OCI-LY3 (cell line): ENCODE results near the gene BCAR3.
"Not testable (repeated sequence)": the region's sequence is repeated elsewhere in the genome, so short reads cannot be mapped to it uniquely, and the experiment has no call there.

Experiments
- H2AFZ ChIP-seq: fragments of 200-600, 300-600 bp; shearing (Covaris generic); 2 replicates; pipeline ENCODE4 v1.6.0; 2014; ENCODE audit warnings: antibody characterized with exemption, low read depth, low read length
- H3K27ac ChIP-seq: fragments of 200-600, 300-600 bp; sonication (generic); 2 replicates; pipeline ENCODE4 v1.5.1; 2014; ENCODE audit warnings: mild to moderate bottlenecking, low read length, moderate library complexity, mixed read lengths
- H3K27me3 ChIP-seq: fragments of 200-600, 300-600 bp; sonication (generic); 2 replicates; pipeline ENCODE4 v1.6.1; 2014; ENCODE audit warnings: low read depth, low read length, mixed read lengths
- H3K36me3 ChIP-seq: fragments of 200-600, 300-600 bp; sonication (generic); replicated peaks from 2 replicates; pipeline ENCODE3; 2014; ENCODE audit warnings: low read depth, low read length, mixed read lengths
- H3K4me1 ChIP-seq: fragments of 300-600, 200-600 bp; sonication (generic); 2 replicates; pipeline ENCODE4 v1.6.1; 2014; ENCODE audit warnings: low read length, mixed read lengths
- H3K4me2 ChIP-seq: fragments of 200-600, 300-600 bp; sonication (generic); 2 replicates; pipeline ENCODE4 v1.6.1; 2014; ENCODE audit warnings: low read length, mixed read lengths
- H3K4me3 ChIP-seq: fragments of 300-600, 200-600 bp; sonication (generic); 2 replicates; pipeline ENCODE4 v1.5.1; 2014; ENCODE audit warnings: antibody characterized with exemption, mild to moderate bottlenecking, low read length, moderate library complexity
- H3K79me2 ChIP-seq: fragments of 300-600, 200-600 bp; shearing (Covaris generic); 2 replicates; pipeline ENCODE4 v1.6.1; 2014; ENCODE audit warnings: mild to moderate bottlenecking, low read length, mixed read lengths
- H3K9ac ChIP-seq: fragments of 300-600, 200-600 bp; shearing (Covaris generic); 2 replicates; pipeline ENCODE4 v1.6.0; 2014; ENCODE audit warnings: mild to moderate bottlenecking, low read length, moderate library complexity
- H3K9me3 ChIP-seq: fragments of 200-600, 300-600 bp; shearing (Covaris generic); 2 replicates; pipeline ENCODE4 v1.6.1; 2014; ENCODE audit warnings: low read length, mixed read lengths; ENCODE audit not compliant: insufficient read depth
- H4K20me1 ChIP-seq: fragments of 200-600, 300-600 bp; sonication (generic); 2 replicates; pipeline ENCODE4 v1.6.1; 2016; ENCODE audit warnings: low read length, mixed read lengths; ENCODE audit not compliant: insufficient read depth
- EZH2phosphoT487 ChIP-seq: fragments of 200-600 bp; shearing (Covaris generic); IDR thresholded peaks from 2 replicates; pipeline ENCODE4 v1.6.1; 2018; ENCODE audit warnings: antibody characterized with exemption, mixed run types, low read depth
- TF ChIP-seq, protein P1 (sequence below): fragments of 200-600, 300-600 bp; sonication (generic); IDR thresholded peaks from 2 replicates; pipeline ENCODE4 v1.5.1; 2014; ENCODE audit warnings: antibody characterized with exemption, low read length, low read depth

The BCAR3 gene

DNA sequence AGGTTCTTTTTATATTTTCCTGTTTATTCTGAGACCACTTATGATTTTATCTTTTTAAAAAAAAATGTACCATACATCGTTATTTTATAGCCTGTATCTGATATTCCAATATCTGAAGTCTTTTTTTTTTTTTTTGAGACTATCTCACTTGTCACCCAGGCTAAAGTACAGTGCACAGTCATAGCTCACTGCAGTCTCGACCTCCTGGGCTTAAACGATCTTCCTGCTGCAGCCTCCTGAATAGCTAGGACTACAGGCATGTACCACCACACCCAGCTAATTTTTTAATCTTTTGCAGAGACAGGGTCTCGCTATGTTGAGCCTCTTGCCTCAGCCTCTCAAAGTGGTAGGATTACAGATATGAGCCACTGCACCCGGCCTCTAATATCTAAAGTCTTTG is 25.1 kb downstream of the BCAR3 start:
- Histone ChIP-seq H2AFZ (no peak overlapping the region), H3K4me1 (no peaks in the 10 kb centered on the region), H3K27me3 (no peaks in the 10 kb centered on the region), H4K20me1 (peaks cover 46% of the 10 kb centered on the region; the same call in 1 of the 2 replicates), H3K9ac (no peak overlapping the region), H3K79me2 (peaks cover 31% of the 10 kb centered on the region; the same call in 1 of the 2 replicates), H3K9me3 (no peaks in the 10 kb centered on the region), H3K4me3 (no peak overlapping the region), H3K4me2 (no peak overlapping the region), H3K27ac (no peak overlapping the region), H3K36me3 (peaks cover 21% of the 10 kb centered on the region)
- TF ChIP-seq EZH2phosphoT487: no peak
- TF ChIP-seq, protein P1, sequence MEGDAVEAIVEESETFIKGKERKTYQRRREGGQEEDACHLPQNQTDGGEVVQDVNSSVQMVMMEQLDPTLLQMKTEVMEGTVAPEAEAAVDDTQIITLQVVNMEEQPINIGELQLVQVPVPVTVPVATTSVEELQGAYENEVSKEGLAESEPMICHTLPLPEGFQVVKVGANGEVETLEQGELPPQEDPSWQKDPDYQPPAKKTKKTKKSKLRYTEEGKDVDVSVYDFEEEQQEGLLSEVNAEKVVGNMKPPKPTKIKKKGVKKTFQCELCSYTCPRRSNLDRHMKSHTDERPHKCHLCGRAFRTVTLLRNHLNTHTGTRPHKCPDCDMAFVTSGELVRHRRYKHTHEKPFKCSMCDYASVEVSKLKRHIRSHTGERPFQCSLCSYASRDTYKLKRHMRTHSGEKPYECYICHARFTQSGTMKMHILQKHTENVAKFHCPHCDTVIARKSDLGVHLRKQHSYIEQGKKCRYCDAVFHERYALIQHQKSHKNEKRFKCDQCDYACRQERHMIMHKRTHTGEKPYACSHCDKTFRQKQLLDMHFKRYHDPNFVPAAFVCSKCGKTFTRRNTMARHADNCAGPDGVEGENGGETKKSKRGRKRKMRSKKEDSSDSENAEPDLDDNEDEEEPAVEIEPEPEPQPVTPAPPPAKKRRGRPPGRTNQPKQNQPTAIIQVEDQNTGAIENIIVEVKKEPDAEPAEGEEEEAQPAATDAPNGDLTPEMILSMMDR: no peak

DNA sequence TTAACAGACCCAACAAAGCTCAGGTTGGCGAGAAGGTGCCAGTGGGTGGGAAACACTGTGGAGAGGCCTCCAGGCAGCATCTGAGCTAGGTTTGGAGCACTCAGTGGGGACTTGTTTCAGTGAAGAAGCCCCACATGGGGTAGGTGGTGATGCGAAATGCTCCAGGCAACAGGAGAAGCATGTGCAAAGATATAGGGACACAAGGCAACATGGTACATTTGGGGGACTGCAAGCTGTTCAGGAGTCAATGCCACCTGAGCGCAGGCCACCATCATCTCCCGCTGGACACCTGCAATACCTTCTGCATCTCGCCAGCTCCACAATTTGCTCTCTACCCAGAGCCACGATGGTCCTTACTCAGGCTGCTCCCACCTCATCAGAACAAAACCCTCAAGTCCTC is 28.0 kb downstream of the BCAR3 start:
- Histone ChIP-seq H4K20me1 (peaks cover 35% of the 10 kb centered on the region; the same call in 1 of the 2 replicates), H3K79me2 (peaks cover 17% of the 10 kb centered on the region; the same call in 1 of the 2 replicates), H2AFZ (no peak overlapping the region), H3K36me3 (peaks cover 27% of the 10 kb centered on the region), H3K27me3 (no peaks in the 10 kb centered on the region), H3K4me3 (no peak overlapping the region), H3K4me2 (no peak overlapping the region), H3K9me3 (no peaks in the 10 kb centered on the region), H3K27ac (no peak overlapping the region), H3K4me1 (no peaks in the 10 kb centered on the region), H3K9ac (no peak overlapping the region)
- no peak for TF ChIP-seq EZH2phosphoT487
- TF ChIP-seq, protein P1: no peak

DNA sequence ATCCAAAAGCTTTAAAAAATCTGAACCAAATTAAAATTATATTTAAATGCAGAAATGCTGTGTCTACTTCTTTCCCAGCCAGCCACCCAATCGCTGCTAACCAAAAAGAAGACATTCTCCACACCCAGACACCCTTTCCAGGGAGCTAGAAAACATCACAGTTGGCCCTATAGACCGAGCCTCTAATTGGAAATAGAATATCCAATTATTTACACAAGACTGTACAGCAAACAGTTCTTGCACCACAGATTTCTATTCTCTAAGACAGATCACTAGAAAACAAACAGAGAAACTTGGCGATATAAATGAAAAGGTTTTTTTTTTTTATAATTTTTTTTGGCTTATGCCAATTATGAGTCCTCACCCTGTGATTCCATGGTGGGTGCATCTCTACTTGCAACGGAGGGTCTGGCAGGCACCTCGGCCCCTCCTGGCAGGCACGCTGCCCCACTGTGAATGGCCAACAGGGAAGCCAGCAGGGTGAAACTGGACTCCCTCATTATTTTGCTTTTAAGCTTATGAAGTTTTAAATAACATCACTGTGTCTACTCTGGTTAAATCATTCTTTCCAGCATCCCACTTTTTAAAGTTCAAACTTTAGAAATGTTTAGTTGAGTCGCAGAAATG is 29.2 kb downstream of the BCAR3 start:
- no peaks in the 10 kb centered on the region for H3K9me3 ChIP-seq
- peaks cover 11% of the 10 kb centered on the region; the same call in 1 of the 2 replicates for H3K79me2 ChIP-seq
- H4K20me1 ChIP-seq: peaks cover 29% of the 10 kb centered on the region; the same call in 1 of the 2 replicates
- H3K4me3 ChIP-seq: no peak overlapping the region
- H3K4me2 ChIP-seq: no peak overlapping the region
- H3K27me3 ChIP-seq: no peaks in the 10 kb centered on the region
- no peaks in the 10 kb centered on the region for H3K4me1 ChIP-seq
- H3K36me3 ChIP-seq: peaks cover 25% of the 10 kb centered on the region
- no peak overlapping the region for H3K27ac ChIP-seq
- TF ChIP-seq, protein P1: no peak
- TF ChIP-seq EZH2phosphoT487: no peak
- no peak overlapping the region for H2AFZ ChIP-seq
- no peak overlapping the region for H3K9ac ChIP-seq

DNA sequence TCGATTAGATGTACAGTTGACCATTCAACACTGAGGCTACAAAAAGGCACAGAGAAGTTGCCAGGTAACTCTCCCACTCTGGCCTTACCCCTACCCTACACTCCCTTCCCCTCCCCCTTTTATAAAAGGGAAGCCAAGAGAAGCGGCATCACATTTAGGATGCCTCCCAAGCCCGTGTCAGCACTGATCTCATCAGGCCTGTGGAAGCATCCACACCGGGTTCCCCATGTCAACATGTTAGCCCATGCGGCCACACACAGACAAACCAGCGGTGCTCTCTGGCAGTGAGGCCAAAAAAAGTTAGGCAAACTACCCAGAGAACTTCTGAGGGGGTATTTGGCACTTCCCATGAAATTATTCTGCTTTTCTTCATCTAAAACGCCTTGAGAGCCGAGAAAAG is 29.9 kb downstream of the BCAR3 start:
- Histone ChIP-seq H3K4me2 (no peak overlapping the region), H3K4me1 (no peaks in the 10 kb centered on the region), H3K9ac (no peak overlapping the region), H3K4me3 (no peak overlapping the region), H3K36me3 (peaks cover 22% of the 10 kb centered on the region), H3K79me2 (peaks cover 11% of the 10 kb centered on the region), H4K20me1 (peaks cover 29% of the 10 kb centered on the region; the same call in 1 of the 2 replicates), H3K27me3 (no peaks in the 10 kb centered on the region), H3K9me3 (no peaks in the 10 kb centered on the region), H2AFZ (no peak overlapping the region), H3K27ac (no peak overlapping the region)
- TF ChIP-seq, protein P1: no peak
- no peak for TF ChIP-seq EZH2phosphoT487

DNA sequence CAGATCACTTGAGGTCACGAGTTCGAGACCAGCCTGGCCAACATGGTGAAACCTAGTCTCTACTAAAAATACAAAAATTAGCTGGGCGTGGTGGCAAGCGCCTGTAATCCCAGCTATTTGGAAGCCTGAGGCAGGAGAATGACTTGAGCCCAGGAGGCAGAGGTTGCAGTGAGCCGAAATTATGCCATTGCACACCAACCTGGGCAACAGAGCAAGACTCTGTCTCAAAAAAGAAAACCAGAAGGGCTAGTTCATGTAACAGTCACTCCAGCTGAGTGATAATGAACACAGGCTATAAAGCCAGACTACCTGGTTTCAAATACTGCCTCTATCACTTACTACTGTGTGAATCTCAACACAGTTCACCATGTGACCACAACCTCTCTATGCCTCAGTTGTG is 31.5 kb downstream of the BCAR3 start:
- H3K9me3 ChIP-seq, H3K4me2 ChIP-seq, H3K4me1 ChIP-seq, H3K27me3 ChIP-seq, H3K27ac ChIP-seq, H2AFZ ChIP-seq, H3K9ac ChIP-seq, H3K4me3 ChIP-seq: not testable (repeated sequence)
- H3K36me3 ChIP-seq: peaks cover 15% of the 10 kb centered on the region
- H4K20me1 ChIP-seq: peaks cover 24% of the 10 kb centered on the region; the same call in 1 of the 2 replicates
- peaks cover 11% of the 10 kb centered on the region for H3K79me2 ChIP-seq
